ENCODE measurements around the gene HMGN1.

HMGN1 gene

GRCh38 chr21:39325458-39325857, 23.4 kb downstream of the HMGN1 start:
- H4K20me1 ChIP-seq (ENCODE audit: insufficient read depth, low read length): no peaks in the 10 kb centered on the region
- H3K27me3 ChIP-seq (ENCODE audit: insufficient read depth, low read length): no peaks in the 10 kb centered on the region
- H3K27ac ChIP-seq (ENCODE audit: low read depth, low read length, poor library complexity, severe bottlenecking): no peak overlapping the region
- H3K9me3 ChIP-seq (ENCODE audit: low read length): no peaks in the 10 kb centered on the region
- no peak overlapping the region for H3K4me2 ChIP-seq (ENCODE audit: low read length)
- no peaks in the 10 kb centered on the region for H3K9me2 ChIP-seq (ENCODE audit: low read depth, low read length)
- no peak overlapping the region for H3K4me3 ChIP-seq (ENCODE audit: low read depth, low read length, poor library complexity, severe bottlenecking)
- H2AFZ ChIP-seq (ENCODE audit: low read length): no peak overlapping the region
- no peak overlapping the region for H3K9ac ChIP-seq (ENCODE audit: low read length)
- H3K79me2 ChIP-seq (ENCODE audit: insufficient read depth, low read length): no peaks in the 10 kb centered on the region
- H3K4me1 ChIP-seq (ENCODE audit: insufficient read depth, low read length, severe bottlenecking): peaks cover 20% of the 10 kb centered on the region
- no peaks in the 10 kb centered on the region for H3F3A ChIP-seq (ENCODE audit: insufficient read depth, low read length)
- TF ChIP-seq CTCF (IDR thresholded peaks at IDR 0.05; ENCODE audit: low read length) (no peak), EZH2 (IDR thresholded peaks at IDR 0.05; ENCODE audit: borderline replicate concordance, low read length) (no peak)
- H3K36me3 ChIP-seq (ENCODE audit: insufficient read depth, low read length): no peaks in the 10 kb centered on the region

GRCh38 chr21:39321424-39321823, 27.5 kb downstream of the HMGN1 start:
- H3K27ac ChIP-seq (ENCODE audit: low read depth, low read length, poor library complexity, severe bottlenecking): peak overlapping the region; percentile 14
- no peaks in the 10 kb centered on the region for H3K9me3 ChIP-seq (ENCODE audit: low read length)
- no peak overlapping the region for H2AFZ ChIP-seq (ENCODE audit: low read length)
- peaks cover 11% of the 10 kb centered on the region; the same call in 1 of the 2 replicates for H3F3A ChIP-seq (ENCODE audit: insufficient read depth, low read length)
- H3K9me2 ChIP-seq (ENCODE audit: low read depth, low read length): no peaks in the 10 kb centered on the region
- no peak for TF ChIP-seq EZH2 (IDR thresholded peaks at IDR 0.05; ENCODE audit: borderline replicate concordance, low read length)
- TF ChIP-seq CTCF (IDR thresholded peaks at IDR 0.05; ENCODE audit: low read length): no peak
- peaks cover 53% of the 10 kb centered on the region for H3K4me1 ChIP-seq (ENCODE audit: insufficient read depth, low read length, severe bottlenecking)
- H3K9ac ChIP-seq (ENCODE audit: low read length): no peak overlapping the region
- no peaks in the 10 kb centered on the region for H3K79me2 ChIP-seq (ENCODE audit: insufficient read depth, low read length)
- no peaks in the 10 kb centered on the region for H3K27me3 ChIP-seq (ENCODE audit: insufficient read depth, low read length)
- H4K20me1 ChIP-seq (ENCODE audit: insufficient read depth, low read length): no peaks in the 10 kb centered on the region
- no peaks in the 10 kb centered on the region for H3K36me3 ChIP-seq (ENCODE audit: insufficient read depth, low read length)
- no peak overlapping the region for H3K4me2 ChIP-seq (ENCODE audit: low read length)
- no peak overlapping the region for H3K4me3 ChIP-seq (ENCODE audit: low read depth, low read length, poor library complexity, severe bottlenecking)

- H2AFZ ChIP-seq (ENCODE audit: low read length): no peak overlapping the region
- peak overlapping the region; percentile 95 for H3K27ac ChIP-seq (ENCODE audit: low read depth, low read length, poor library complexity, severe bottlenecking)
- no peak overlapping the region for H3K4me2 ChIP-seq (ENCODE audit: low read length)
- TF ChIP-seq CTCF (IDR thresholded peaks at IDR 0.05; ENCODE audit: low read length) (no peak), EZH2 (IDR thresholded peaks at IDR 0.05; ENCODE audit: borderline replicate concordance, low read length) (no peak)
- peaks cover 68% of the 10 kb centered on the region for H3K4me1 ChIP-seq (ENCODE audit: insufficient read depth, low read length, severe bottlenecking)
- H3K9me3 ChIP-seq (ENCODE audit: low read length): no peaks in the 10 kb centered on the region
- H3K27me3 ChIP-seq (ENCODE audit: insufficient read depth, low read length): no peaks in the 10 kb centered on the region
- H3K9me2 ChIP-seq (ENCODE audit: low read depth, low read length): no peaks in the 10 kb centered on the region
- peaks cover 21% of the 10 kb centered on the region for H3F3A ChIP-seq (ENCODE audit: insufficient read depth, low read length)
- H3K79me2 ChIP-seq (ENCODE audit: insufficient read depth, low read length): no peaks in the 10 kb centered on the region
- H3K4me3 ChIP-seq (ENCODE audit: low read depth, low read length, poor library complexity, severe bottlenecking): no peak overlapping the region
- H3K9ac ChIP-seq (ENCODE audit: low read length): peak overlapping the region; percentile 38; the same call in 1 of the 2 replicates
- no peaks in the 10 kb centered on the region for H4K20me1 ChIP-seq (ENCODE audit: insufficient read depth, low read length)
- no peaks in the 10 kb centered on the region for H3K36me3 ChIP-seq (ENCODE audit: insufficient read depth, low read length)
Observed at GRCh38 chr21:39319814-39320332, 29.0 kb downstream of the HMGN1 start.
